Activated naive CD8-positive, alpha-beta T cell treated with anti-CD3 and anti-CD28 coated beads, Interleukin-2, amount 50 U/mL, for 24 hours (primary cell): ENCODE measurements around the gene CDK11B.
"Not testable (repeated sequence)": the region's sequence is repeated elsewhere in the genome, so short reads cannot be mapped to it uniquely, and the experiment has no call there.

Source experiments
- ATAC-seq: fragments of 150-1000 bp; cut with Tn5 transposase; one replicate; pipeline ENCODE4 v1.10.0; 2021
- DNase-seq: peaks from one replicate; pipeline ENCODE4 v3.0.0; 2021
- H3K27ac Mint-ChIP-seq: one replicate; pipeline ENCODE4 v1.8.0; 2021; ENCODE audit warnings: mild to moderate bottlenecking, mixed read lengths
- H3K27me3 Mint-ChIP-seq: one replicate; pipeline ENCODE4 v1.8.0; 2021; ENCODE audit warnings: mixed read lengths
- H3K36me3 Mint-ChIP-seq: one replicate; pipeline ENCODE4 v1.8.0; 2021; ENCODE audit warnings: low read depth, mixed read lengths
- H3K4me1 Mint-ChIP-seq: one replicate; pipeline ENCODE4 v1.8.0; 2021; ENCODE audit warnings: mixed read lengths
- H3K4me3 Mint-ChIP-seq: one replicate; pipeline ENCODE4 v1.8.0; 2021; ENCODE audit warnings: mild to moderate bottlenecking, moderate library complexity, mixed read lengths
- H3K9me3 Mint-ChIP-seq: one replicate; pipeline ENCODE4 v1.8.0; 2021; ENCODE audit warnings: mixed read lengths

Gene CDK11B

GRCh38 chr1:1672181-1672965, 13.6 kb upstream of the CDK11B start:
- H3K4me1 Mint-ChIP-seq, result peaks cover 13% of the 10 kb centered on the region
- no peak overlapping the region for H3K4me3 Mint-ChIP-seq
- DNase-seq (no peak), ATAC-seq (no peak)
- no peak overlapping the region for H3K27ac Mint-ChIP-seq
- H3K36me3 Mint-ChIP-seq, result peaks cover 16% of the 10 kb centered on the region
- no peaks in the 10 kb centered on the region for H3K9me3 Mint-ChIP-seq
- H3K27me3 Mint-ChIP-seq, result no peaks in the 10 kb centered on the region

- H3K9me3 Mint-ChIP-seq, result no peaks in the 10 kb centered on the region
- peaks cover 11% of the 10 kb centered on the region for H3K4me1 Mint-ChIP-seq
- no peak for ATAC-seq
- no peak overlapping the region for H3K27ac Mint-ChIP-seq
- no peak for DNase-seq
- H3K36me3 Mint-ChIP-seq, result peaks cover 17% of the 10 kb centered on the region
- no peaks in the 10 kb centered on the region for H3K27me3 Mint-ChIP-seq
- no peak overlapping the region for H3K4me3 Mint-ChIP-seq
Measured at GRCh38 chr1:1671365-1672119, 12.7 kb upstream of the CDK11B start.

- no peak for DNase-seq
- H3K36me3 Mint-ChIP-seq, result peaks cover 22% of the 10 kb centered on the region
- no peaks in the 10 kb centered on the region for H3K9me3 Mint-ChIP-seq
- no peak overlapping the region for H3K4me3 Mint-ChIP-seq
- peaks cover 11% of the 10 kb centered on the region for H3K4me1 Mint-ChIP-seq
- ATAC-seq, result no peak
- no peak overlapping the region for H3K27ac Mint-ChIP-seq
- H3K27me3 Mint-ChIP-seq, result no peaks in the 10 kb centered on the region
Measured at GRCh38 chr1:1670866-1671265, 12.1 kb upstream of the CDK11B start.

- H3K9me3 Mint-ChIP-seq, result no peaks in the 10 kb centered on the region
- no peak overlapping the region for H3K27ac Mint-ChIP-seq
- no peak for ATAC-seq
- peaks cover 10% of the 10 kb centered on the region for H3K4me1 Mint-ChIP-seq
- H3K4me3 Mint-ChIP-seq, result no peak overlapping the region
- H3K27me3 Mint-ChIP-seq, result no peaks in the 10 kb centered on the region
- no peak for DNase-seq
- peaks cover 22% of the 10 kb centered on the region for H3K36me3 Mint-ChIP-seq
Measured at GRCh38 chr1:1669468-1670440, 10.9 kb upstream of the CDK11B start.

- no peaks in the 10 kb centered on the region for H3K4me1 Mint-ChIP-seq
- H3K36me3 Mint-ChIP-seq, result peaks cover 18% of the 10 kb centered on the region
- H3K27me3 Mint-ChIP-seq, result no peaks in the 10 kb centered on the region
- ATAC-seq (no peak), DNase-seq (no peak)
- no peak overlapping the region for H3K27ac Mint-ChIP-seq
- no peaks in the 10 kb centered on the region for H3K9me3 Mint-ChIP-seq
- H3K4me3 Mint-ChIP-seq, result no peak overlapping the region
Measured at GRCh38 chr1:1666526-1666925, 7.7 kb upstream of the CDK11B start.

GRCh38 chr1:1665815-1666251, 7.0 kb upstream of the CDK11B start:
- Mint-ChIP-seq H3K9me3 (no peaks in the 10 kb centered on the region), H3K36me3 (peaks cover 13% of the 10 kb centered on the region), H3K4me3 (no peak overlapping the region), H3K27ac (no peak overlapping the region), H3K27me3 (no peaks in the 10 kb centered on the region), H3K4me1 (no peaks in the 10 kb centered on the region)
- ATAC-seq, result peak; percentile 48
- DNase-seq, result peak; percentile 70

GRCh38 chr1:1664941-1665814, 6.4 kb upstream of the CDK11B start:
- Mint-ChIP-seq H3K36me3 (peaks cover 13% of the 10 kb centered on the region), H3K9me3 (no peaks in the 10 kb centered on the region), H3K27me3 (no peaks in the 10 kb centered on the region), H3K4me1 (no peaks in the 10 kb centered on the region), H3K4me3 (no peak overlapping the region), H3K27ac (no peak overlapping the region)
- DNase-seq, result no peak
- ATAC-seq, result peak; percentile 17

- not testable (repeated sequence) for H3K27me3 Mint-ChIP-seq, H3K27ac Mint-ChIP-seq, ATAC-seq, DNase-seq, H3K36me3 Mint-ChIP-seq, H3K4me3 Mint-ChIP-seq, H3K9me3 Mint-ChIP-seq, H3K4me1 Mint-ChIP-seq
Measured at GRCh38 chr1:1664318-1664717, 5.5 kb upstream of the CDK11B start.

GRCh38 chr1:1662830-1663560, 4.2 kb upstream of the CDK11B start:
- H3K4me3 Mint-ChIP-seq, H3K27me3 Mint-ChIP-seq, H3K9me3 Mint-ChIP-seq, H3K4me1 Mint-ChIP-seq, H3K27ac Mint-ChIP-seq, DNase-seq, ATAC-seq: not testable (repeated sequence)
- H3K36me3 Mint-ChIP-seq, result peaks cover 13% of the 10 kb centered on the region

GRCh38 chr1:1662392-1662791, 3.6 kb upstream of the CDK11B start:
- not testable (repeated sequence) for DNase-seq, H3K4me3 Mint-ChIP-seq, H3K4me1 Mint-ChIP-seq, ATAC-seq, H3K27me3 Mint-ChIP-seq, H3K36me3 Mint-ChIP-seq, H3K9me3 Mint-ChIP-seq, H3K27ac Mint-ChIP-seq

- peaks cover 35% of the 10 kb centered on the region for H3K36me3 Mint-ChIP-seq
- ATAC-seq, H3K9me3 Mint-ChIP-seq: not testable (repeated sequence)
Measured at GRCh38 chr1:1648265-1648664, 10.5 kb downstream of the CDK11B start.

GRCh38 chr1:1647567-1648241, 11.1 kb downstream of the CDK11B start:
- H3K27ac Mint-ChIP-seq, result peak overlapping the region; percentile 4
- not testable (repeated sequence) for H3K4me3 Mint-ChIP-seq, H3K9me3 Mint-ChIP-seq, H3K27me3 Mint-ChIP-seq, H3K4me1 Mint-ChIP-seq, DNase-seq, ATAC-seq
- H3K36me3 Mint-ChIP-seq, result peaks cover 33% of the 10 kb centered on the region

More at GRCh38 chr1:1648265-1648664, 10.5 kb downstream of the CDK11B start:
- H3K27ac Mint-ChIP-seq, result peak overlapping the region; percentile 4
- not testable (repeated sequence) for DNase-seq, H3K27me3 Mint-ChIP-seq, H3K4me3 Mint-ChIP-seq, H3K4me1 Mint-ChIP-seq

- not testable (repeated sequence) for H3K4me3 Mint-ChIP-seq
Measured at GRCh38 chr1:1646326-1646725, 12.5 kb downstream of the CDK11B start.

More at GRCh38 chr1:1646326-1646725, 12.5 kb downstream of the CDK11B start:
- H3K4me1 Mint-ChIP-seq, H3K27me3 Mint-ChIP-seq, H3K27ac Mint-ChIP-seq, ATAC-seq, DNase-seq, H3K9me3 Mint-ChIP-seq: not testable (repeated sequence)
- peaks cover 22% of the 10 kb centered on the region for H3K36me3 Mint-ChIP-seq
